Measurements from ENCODE around the gene WBP4. TPM values are rescaled to one million over a fixed set of nuclear protein-coding genes. Genes with fewer than 3 reads are reported as not detected.

WBP4 gene
- total and polyA plus RNA-seq, 2 of the 13 experiments (the other 11 are each of a cell fraction or from before 2014, with no cell fraction given), result 6.7 to 11.7 TPM

GRCh38 chr13:41025518-41025917 is 35.8 kb upstream of the WBP4 start (continued):
- TF ChIP-seq, protein P1, sequence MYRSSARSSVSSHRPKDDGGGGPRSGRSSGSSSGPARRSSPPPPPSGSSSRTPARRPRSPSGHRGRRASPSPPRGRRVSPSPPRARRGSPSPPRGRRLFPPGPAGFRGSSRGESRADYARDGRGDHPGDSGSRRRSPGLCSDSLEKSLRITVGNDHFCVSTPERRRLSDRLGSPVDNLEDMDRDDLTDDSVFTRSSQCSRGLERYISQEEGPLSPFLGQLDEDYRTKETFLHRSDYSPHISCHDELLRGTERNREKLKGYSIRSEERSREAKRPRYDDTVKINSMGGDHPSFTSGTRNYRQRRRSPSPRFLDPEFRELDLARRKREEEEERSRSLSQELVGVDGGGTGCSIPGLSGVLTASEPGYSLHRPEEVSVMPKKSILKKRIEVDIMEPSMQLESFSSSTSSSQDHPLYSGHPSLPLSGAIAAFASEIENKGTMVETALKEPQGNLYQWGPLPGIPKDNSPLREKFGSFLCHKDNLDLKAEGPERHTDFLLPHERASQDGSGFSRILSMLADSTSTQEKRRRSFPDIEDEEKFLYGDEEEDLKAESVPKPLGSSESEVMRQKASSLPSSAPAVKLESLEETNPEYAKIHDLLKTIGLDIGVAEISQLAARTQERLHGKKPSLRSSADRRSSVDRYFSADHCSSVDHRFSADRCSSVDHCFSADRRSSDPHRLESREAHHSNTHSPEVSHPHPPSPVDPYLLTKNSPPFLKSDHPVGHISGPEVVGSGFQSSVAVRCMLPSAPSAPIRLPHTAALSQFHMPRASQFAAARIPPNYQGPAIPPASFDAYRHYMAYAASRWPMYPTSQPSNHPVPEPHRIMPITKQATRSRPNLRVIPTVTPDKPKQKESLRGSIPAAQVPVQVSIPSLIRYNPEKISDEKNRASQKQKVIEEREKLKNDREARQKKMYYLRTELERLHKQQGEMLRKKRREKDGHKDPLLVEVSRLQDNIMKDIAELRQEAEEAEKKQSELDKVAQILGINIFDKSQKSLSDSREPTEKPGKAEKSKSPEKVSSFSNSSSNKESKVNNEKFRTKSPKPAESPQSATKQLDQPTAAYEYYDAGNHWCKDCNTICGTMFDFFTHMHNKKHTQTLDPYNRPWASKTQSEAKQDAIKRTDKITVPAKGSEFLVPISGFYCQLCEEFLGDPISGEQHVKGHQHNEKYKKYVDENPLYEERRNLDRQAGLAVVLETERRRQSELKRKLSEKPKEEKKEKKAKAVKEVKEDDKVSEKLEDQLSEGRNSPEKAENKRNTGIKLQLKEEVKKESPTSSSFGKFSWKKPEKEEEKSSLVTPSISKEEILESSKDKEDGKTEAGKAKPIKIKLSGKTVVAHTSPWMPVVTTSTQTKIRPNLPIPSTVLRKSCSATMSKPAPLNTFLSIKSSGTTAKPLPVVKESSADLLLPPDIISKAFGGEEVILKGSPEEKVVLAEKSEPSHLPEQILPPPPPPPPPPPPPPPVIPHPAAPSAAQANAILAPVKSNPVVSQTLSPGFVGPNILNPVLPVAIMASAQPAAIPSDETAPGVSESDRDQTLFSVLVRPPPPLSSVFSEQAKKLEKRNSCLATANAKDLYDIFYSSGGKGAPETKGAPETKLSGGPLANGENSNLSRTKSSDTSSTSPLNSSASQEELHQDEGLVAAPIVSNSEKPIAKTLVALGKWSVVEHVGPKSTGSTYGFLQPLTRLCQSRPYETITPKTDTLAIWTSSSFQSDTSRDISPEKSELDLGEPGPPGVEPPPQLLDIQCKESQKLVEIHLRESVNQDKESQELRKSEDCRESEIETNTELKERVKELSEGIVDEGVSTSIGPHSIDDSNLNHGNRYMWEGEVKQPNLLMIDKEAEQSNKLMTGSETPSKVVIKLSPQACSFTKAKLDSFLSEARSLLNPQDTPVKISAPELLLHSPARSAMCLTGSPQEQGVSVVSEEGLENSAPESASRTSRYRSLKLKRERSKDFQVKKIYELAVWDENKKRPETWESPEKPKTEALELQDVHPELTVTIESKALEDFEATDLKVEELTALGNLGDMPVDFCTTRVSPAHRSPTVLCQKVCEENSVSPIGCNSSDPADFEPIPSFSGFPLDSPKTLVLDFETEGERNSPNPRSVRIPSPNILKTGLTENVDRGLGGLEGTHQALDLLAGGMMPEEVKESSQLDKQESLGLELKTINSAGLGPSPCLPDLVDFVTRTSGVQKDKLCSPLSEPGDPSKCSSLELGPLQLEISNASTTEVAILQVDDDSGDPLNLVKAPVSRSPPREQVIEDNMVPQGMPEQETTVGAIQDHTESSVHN (CRISPR knock-in tag; IDR thresholded peaks at IDR 0.05), result no peak
- TF ChIP-seq SPEN (CRISPR knock-in tag; IDR thresholded peaks at IDR 0.05; ENCODE audit: low read depth), result no peak
- TF ChIP-seq ELF1 (CRISPR knock-in tag; IDR thresholded peaks at IDR 0.05), result no peak
- TF ChIP-seq ZNF7 (CRISPR knock-in tag; IDR thresholded peaks at IDR 0.05), result no peak
- TF ChIP-seq, protein P2, sequence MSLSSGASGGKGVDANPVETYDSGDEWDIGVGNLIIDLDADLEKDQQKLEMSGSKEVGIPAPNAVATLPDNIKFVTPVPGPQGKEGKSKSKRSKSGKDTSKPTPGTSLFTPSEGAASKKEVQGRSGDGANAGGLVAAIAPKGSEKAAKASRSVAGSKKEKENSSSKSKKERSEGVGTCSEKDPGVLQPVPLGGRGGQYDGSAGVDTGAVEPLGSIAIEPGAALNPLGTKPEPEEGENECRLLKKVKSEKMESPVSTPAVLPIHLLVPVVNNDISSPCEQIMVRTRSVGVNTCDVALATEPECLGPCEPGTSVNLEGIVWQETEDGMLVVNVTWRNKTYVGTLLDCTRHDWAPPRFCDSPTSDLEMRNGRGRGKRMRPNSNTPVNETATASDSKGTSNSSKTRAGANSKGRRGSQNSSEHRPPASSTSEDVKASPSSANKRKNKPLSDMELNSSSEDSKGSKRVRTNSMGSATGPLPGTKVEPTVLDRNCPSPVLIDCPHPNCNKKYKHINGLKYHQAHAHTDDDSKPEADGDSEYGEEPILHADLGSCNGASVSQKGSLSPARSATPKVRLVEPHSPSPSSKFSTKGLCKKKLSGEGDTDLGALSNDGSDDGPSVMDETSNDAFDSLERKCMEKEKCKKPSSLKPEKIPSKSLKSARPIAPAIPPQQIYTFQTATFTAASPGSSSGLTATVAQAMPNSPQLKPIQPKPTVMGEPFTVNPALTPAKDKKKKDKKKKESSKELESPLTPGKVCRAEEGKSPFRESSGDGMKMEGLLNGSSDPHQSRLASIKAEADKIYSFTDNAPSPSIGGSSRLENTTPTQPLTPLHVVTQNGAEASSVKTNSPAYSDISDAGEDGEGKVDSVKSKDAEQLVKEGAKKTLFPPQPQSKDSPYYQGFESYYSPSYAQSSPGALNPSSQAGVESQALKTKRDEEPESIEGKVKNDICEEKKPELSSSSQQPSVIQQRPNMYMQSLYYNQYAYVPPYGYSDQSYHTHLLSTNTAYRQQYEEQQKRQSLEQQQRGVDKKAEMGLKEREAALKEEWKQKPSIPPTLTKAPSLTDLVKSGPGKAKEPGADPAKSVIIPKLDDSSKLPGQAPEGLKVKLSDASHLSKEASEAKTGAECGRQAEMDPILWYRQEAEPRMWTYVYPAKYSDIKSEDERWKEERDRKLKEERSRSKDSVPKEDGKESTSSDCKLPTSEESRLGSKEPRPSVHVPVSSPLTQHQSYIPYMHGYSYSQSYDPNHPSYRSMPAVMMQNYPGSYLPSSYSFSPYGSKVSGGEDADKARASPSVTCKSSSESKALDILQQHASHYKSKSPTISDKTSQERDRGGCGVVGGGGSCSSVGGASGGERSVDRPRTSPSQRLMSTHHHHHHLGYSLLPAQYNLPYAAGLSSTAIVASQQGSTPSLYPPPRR (CRISPR knock-in tag; IDR thresholded peaks at IDR 0.05; ENCODE audit: borderline replicate concordance), result peak; percentile 71; the same call in 1 of the 2 replicates
- TF ChIP-seq, protein P3, sequence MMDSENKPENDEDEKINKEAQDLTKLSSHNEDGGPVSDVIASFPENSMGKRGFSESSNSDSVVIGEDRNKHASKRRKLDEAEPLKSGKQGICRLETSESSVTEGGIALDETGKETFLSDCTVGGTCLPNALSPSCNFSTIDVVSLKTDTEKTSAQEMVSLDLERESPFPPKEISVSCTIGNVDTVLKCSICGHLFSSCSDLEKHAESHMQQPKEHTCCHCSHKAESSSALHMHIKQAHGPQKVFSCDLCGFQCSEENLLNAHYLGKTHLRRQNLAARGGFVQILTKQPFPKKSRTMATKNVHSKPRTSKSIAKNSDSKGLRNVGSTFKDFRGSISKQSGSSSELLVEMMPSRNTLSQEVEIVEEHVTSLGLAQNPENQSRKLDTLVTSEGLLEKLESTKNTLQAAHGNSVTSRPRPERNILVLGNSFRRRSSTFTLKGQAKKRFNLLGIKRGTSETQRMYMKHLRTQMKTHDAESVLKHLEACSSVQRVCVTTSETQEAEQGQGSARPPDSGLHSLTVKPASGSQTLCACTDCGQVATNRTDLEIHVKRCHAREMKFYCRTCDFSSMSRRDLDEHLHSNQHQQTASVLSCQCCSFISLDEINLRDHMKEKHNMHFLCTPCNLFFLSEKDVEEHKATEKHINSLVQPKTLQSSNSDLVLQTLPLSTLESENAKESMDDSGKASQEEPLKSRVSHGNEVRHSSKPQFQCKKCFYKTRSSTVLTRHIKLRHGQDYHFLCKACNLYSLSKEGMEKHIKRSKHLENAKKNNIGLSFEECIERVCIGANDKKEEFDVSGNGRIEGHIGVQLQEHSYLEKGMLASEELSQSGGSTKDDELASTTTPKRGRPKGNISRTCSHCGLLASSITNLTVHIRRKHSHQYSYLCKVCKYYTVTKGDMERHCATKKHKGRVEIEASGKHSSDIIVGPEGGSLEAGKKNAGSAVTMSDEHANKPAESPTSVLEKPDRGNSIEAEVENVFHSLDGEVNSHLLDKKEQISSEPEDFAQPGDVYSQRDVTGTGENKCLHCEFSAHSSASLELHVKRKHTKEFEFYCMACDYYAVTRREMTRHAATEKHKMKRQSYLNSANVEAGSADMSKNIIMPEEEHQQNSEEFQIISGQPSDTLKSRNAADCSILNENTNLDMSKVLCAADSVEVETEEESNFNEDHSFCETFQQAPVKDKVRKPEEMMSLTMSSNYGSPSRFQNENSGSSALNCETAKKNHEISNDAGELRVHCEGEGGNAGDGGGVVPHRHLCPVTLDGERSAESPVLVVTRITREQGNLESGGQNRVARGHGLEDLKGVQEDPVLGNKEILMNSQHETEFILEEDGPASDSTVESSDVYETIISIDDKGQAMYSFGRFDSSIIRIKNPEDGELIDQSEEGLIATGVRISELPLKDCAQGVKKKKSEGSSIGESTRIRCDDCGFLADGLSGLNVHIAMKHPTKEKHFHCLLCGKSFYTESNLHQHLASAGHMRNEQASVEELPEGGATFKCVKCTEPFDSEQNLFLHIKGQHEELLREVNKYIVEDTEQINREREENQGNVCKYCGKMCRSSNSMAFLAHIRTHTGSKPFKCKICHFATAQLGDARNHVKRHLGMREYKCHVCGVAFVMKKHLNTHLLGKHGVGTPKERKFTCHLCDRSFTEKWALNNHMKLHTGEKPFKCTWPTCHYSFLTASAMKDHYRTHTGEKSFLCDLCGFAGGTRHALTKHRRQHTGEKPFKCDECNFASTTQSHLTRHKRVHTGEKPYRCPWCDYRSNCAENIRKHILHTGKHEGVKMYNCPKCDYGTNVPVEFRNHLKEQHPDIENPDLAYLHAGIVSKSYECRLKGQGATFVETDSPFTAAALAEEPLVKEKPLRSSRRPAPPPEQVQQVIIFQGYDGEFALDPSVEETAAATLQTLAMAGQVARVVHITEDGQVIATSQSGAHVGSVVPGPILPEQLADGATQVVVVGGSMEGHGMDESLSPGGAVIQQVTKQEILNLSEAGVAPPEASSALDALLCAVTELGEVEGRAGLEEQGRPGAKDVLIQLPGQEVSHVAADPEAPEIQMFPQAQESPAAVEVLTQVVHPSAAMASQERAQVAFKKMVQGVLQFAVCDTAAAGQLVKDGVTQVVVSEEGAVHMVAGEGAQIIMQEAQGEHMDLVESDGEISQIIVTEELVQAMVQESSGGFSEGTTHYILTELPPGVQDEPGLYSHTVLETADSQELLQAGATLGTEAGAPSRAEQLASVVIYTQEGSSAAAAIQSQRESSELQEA (CRISPR knock-in tag; IDR thresholded peaks at IDR 0.05; ENCODE audit: not compliant biosample characterization), result no peak

All from HepG2 (cell line).